GM18511 (cell line): ENCODE data around the gene RIMS1.

Experiments used
- ATAC-seq: cut with Tn5 transposase; IDR thresholded peaks from one replicate; pipeline ENCODE4 v1.9.1; 2021; ENCODE audit warnings: mild to moderate bottlenecking, moderate library complexity; ENCODE audit not compliant: unreplicated experiment

The RIMS1 gene

GRCh38 chr6:72238021-72238420, 351.7 kb downstream of the RIMS1 start:
- no peak for ATAC-seq

- ATAC-seq = no peak
Measured at GRCh38 chr6:72238900-72239299, 352.6 kb downstream of the RIMS1 start.

GRCh38 chr6:72245565-72245964, 359.2 kb downstream of the RIMS1 start:
- no peak for ATAC-seq

GRCh38 chr6:72246926-72247325, 360.6 kb downstream of the RIMS1 start:
- ATAC-seq = no peak

GRCh38 chr6:72248621-72249020, 362.3 kb downstream of the RIMS1 start:
- ATAC-seq = no peak

- ATAC-seq = no peak
Measured at GRCh38 chr6:72250664-72251063, 364.3 kb downstream of the RIMS1 start.

GRCh38 chr6:72260489-72260888, 374.1 kb downstream of the RIMS1 start:
- ATAC-seq = no peak

GRCh38 chr6:72261554-72261953, 375.2 kb downstream of the RIMS1 start:
- ATAC-seq = no peak

- no peak for ATAC-seq
Measured at GRCh38 chr6:72262254-72262653, 375.9 kb downstream of the RIMS1 start.

GRCh38 chr6:72267470-72267869, 381.1 kb downstream of the RIMS1 start:
- ATAC-seq = no peak

- no peak for ATAC-seq
Measured at GRCh38 chr6:72271531-72271930, 385.2 kb downstream of the RIMS1 start.

GRCh38 chr6:72272958-72273357, 386.6 kb downstream of the RIMS1 start:
- no peak for ATAC-seq

GRCh38 chr6:72275888-72276287, 389.5 kb downstream of the RIMS1 start:
- no peak for ATAC-seq

GRCh38 chr6:72282201-72282600, 395.9 kb downstream of the RIMS1 start:
- no peak for ATAC-seq

GRCh38 chr6:72283571-72283970, 397.2 kb downstream of the RIMS1 start:
- no peak for ATAC-seq

GRCh38 chr6:72286911-72287311, 400.6 kb downstream of the RIMS1 start:
- ATAC-seq = no peak

GRCh38 chr6:72287801-72288200, 401.5 kb downstream of the RIMS1 start:
- ATAC-seq = no peak

- ATAC-seq = no peak
Measured at GRCh38 chr6:72288592-72288991, 402.2 kb downstream of the RIMS1 start.

- ATAC-seq = no peak
Measured at GRCh38 chr6:72290620-72291019, 404.3 kb downstream of the RIMS1 start.

- no peak for ATAC-seq
Measured at GRCh38 chr6:72296375-72296774, 410.0 kb downstream of the RIMS1 start.

GRCh38 chr6:72305971-72306370, 419.6 kb downstream of the RIMS1 start:
- ATAC-seq = no peak

GRCh38 chr6:72316675-72317380, 430.5 kb downstream of the RIMS1 start:
- ATAC-seq = no peak

GRCh38 chr6:72321788-72322187, 435.4 kb downstream of the RIMS1 start:
- ATAC-seq = no peak
